Testis (tissue), 5 donors: Measurements from ENCODE around the gene FASN. TPM values are rescaled to one million over a fixed set of nuclear protein-coding genes. Genes with fewer than 3 reads are reported as not detected.
"Not testable (repeated sequence)": the region's sequence is repeated elsewhere in the genome, so short reads cannot be mapped to it uniquely, and the experiment has no call there.

Experiments
- DNase-seq: peaks from one replicate; pipeline ENCODE4 v3.0.0-alpha.2; 2019
- H3K27ac ChIP-seq, 2 donors: fragments of 200-600 bp; sonication (generic); one replicate each; pipeline ENCODE4 v1.5.1; 2019
- H3K27me3 ChIP-seq: fragments of 200-600 bp; sonication (generic); one replicate; pipeline ENCODE4 v1.5.1; 2019
- H3K36me3 ChIP-seq: fragments of 200-600 bp; sonication (generic); one replicate; pipeline ENCODE4 v1.5.1; 2017; ENCODE audit warnings: low read depth; ENCODE audit errors: missing control alignments
- H3K4me1 ChIP-seq: fragments of 200-600 bp; sonication (generic); one replicate; pipeline ENCODE4 v1.5.1; 2019
- H3K4me3 ChIP-seq, 2 donors: fragments of 200-600 bp; sonication (generic); one replicate each; pipeline ENCODE4 v1.5.1; 2017 to 2019
- H3K9me3 ChIP-seq: fragments of 200-600 bp; sonication (generic); one replicate; pipeline ENCODE4 v1.5.1; 2017
- POLR2A ChIP-seq: fragments of 450-650 bp; IDR thresholded peaks from one replicate; pipeline ENCODE4 v1.6.1; 2017; ENCODE audit warnings: antibody characterized with exemption, mild to moderate bottlenecking, moderate library complexity
- WGBS, 2 donors: methylation state at CpG; one replicate each; pipeline ENCODE4 v1.1.5; 2018; 5-methylcytosine and 5-hydroxymethylcytosine counted together
- intact Hi-C: fragments of 100-400 bp; cut with DNase I; formaldehyde crosslinking; loops from one replicate; pipeline ENCODE4 v1.15.1; 2023; ENCODE audit warnings: low total_unique reads
- long read RNA-seq, 2 donors: transcript quantifications; one replicate each; lab custom pipeline, GENCODE V29; 2026
- polyA plus RNA-seq: library from polyadenylated mRNA; stranded (reverse); fragments of 350-450 nt; fragmentation: Illumina TruSeq; extraction: RNeasy Lipid Tissue Mini Kit (QIAGEN cat#74804); gene quantifications from one replicate; pipeline ENCODE4 v1.2.3, GENCODE V29; 2014; ENCODE audit warnings: low read depth, low replicate concordance; ENCODE audit not compliant: insufficient read depth
- total RNA-seq, 2 donors: library from RNA; depleted of rRNA; stranded (reverse); fragments of >200 nt; gene quantifications; one replicate each; pipeline ENCODE4 v1.2.3, GENCODE V29; 2016
- TF ChIP-seq, protein P1 (sequence below), 3 experiments: fragments of 450-650 bp in 2 of 3; fragments of 200-600 bp in 1 of 3; sonication (generic) in 1 of 3; IDR thresholded peaks; one replicate each; pipeline ENCODE4 v1.5.1; 2016 to 2019; ENCODE audit warnings: antibody characterized with exemption in 3 of 3, mild to moderate bottlenecking in 2 of 3, moderate library complexity in 1 of 3

Gene FASN
- total RNA-seq, result 10 to 100 TPM; 76.2 to 93.0 TPM
- polyA plus RNA-seq, result 47.6 TPM
- long read RNA-seq, donor 1, full-length matches to known transcripts, result 12 of 73 reads
- long read RNA-seq, donor 1, partial matches to known transcripts, result 61 of 73 reads
- long read RNA-seq, donor 1, other reads (novel, unspliced or antisense), result 0 of 73 reads
- long read RNA-seq, donor 2, transcript FASN-202 (4 exons, 951 nt), result major isoform, 12 of 34 reads
- long read RNA-seq, donor 2, partial matches to known transcripts, result 18 of 34 reads
- long read RNA-seq, donor 2, other reads (novel, unspliced or antisense), result 0 of 34 reads

DNA sequence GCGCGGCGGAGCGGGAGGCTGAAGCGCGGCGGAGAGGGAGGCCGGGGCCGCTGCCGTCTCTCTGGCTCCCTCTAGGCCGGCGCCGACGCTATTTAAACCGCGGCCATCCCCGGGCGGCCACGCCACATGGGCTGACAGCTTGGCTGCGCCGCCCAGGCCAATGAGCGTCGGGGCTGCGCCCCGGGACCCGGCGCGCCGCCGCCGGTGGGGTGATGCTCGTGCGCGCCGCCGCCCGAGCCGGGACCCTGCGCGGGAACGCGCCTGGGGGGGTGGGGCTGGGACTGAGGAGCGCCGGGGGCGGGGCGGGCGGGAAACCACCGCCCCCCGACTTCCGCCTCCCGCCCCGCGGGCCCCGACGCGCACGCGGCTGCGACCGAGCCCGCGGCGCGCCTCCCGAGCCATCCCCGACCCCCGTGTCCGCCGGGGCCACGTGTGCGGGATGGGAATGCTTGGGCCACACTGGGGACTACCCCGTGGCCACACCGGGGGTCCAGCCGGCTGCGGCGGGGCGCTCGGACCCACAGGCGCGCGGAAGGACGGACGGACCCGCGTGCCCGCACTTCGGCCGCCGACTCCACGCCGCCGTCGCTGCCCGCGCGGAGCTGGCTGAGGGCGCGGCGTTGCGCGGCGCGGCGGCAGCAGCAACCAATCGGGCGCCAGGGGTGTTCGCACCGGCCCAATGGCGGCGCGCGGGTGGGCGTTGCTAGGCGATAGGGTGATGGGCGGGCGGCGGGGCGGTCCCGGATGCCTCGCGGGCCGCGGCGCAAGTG lies at the start of gene FASN:
Gene FASN (minus strand): TSS at position 68 of the 770 bp plus-strand sequence. CDS start 1,791 bp downstream, outside the sequence.
- Histone ChIP-seq H3K36me3 (no peaks in the 10 kb centered on the region), H3K4me3 (peak within 1 kb of the TSS; percentile 76 to 86), H3K9me3 (no peaks in the 10 kb centered on the region), H3K27ac (peak within 1 kb of the TSS; percentile 84 to 95), H3K4me1 (peaks cover 32% of the 10 kb centered on the region), H3K27me3 (no peaks in the 10 kb centered on the region)
- intact Hi-C loops, result no loop called here
- peak; percentile 95 for TF ChIP-seq POLR2A
- TF ChIP-seq, protein P1, sequence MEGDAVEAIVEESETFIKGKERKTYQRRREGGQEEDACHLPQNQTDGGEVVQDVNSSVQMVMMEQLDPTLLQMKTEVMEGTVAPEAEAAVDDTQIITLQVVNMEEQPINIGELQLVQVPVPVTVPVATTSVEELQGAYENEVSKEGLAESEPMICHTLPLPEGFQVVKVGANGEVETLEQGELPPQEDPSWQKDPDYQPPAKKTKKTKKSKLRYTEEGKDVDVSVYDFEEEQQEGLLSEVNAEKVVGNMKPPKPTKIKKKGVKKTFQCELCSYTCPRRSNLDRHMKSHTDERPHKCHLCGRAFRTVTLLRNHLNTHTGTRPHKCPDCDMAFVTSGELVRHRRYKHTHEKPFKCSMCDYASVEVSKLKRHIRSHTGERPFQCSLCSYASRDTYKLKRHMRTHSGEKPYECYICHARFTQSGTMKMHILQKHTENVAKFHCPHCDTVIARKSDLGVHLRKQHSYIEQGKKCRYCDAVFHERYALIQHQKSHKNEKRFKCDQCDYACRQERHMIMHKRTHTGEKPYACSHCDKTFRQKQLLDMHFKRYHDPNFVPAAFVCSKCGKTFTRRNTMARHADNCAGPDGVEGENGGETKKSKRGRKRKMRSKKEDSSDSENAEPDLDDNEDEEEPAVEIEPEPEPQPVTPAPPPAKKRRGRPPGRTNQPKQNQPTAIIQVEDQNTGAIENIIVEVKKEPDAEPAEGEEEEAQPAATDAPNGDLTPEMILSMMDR (IDR thresholded peaks at IDR 0.05), result no peak
- peak; percentile 96 for DNase-seq
- WGBS, 2 donors, result 1% methylated on average over 18 to 28 of the region's 124 CpGs

DNA sequence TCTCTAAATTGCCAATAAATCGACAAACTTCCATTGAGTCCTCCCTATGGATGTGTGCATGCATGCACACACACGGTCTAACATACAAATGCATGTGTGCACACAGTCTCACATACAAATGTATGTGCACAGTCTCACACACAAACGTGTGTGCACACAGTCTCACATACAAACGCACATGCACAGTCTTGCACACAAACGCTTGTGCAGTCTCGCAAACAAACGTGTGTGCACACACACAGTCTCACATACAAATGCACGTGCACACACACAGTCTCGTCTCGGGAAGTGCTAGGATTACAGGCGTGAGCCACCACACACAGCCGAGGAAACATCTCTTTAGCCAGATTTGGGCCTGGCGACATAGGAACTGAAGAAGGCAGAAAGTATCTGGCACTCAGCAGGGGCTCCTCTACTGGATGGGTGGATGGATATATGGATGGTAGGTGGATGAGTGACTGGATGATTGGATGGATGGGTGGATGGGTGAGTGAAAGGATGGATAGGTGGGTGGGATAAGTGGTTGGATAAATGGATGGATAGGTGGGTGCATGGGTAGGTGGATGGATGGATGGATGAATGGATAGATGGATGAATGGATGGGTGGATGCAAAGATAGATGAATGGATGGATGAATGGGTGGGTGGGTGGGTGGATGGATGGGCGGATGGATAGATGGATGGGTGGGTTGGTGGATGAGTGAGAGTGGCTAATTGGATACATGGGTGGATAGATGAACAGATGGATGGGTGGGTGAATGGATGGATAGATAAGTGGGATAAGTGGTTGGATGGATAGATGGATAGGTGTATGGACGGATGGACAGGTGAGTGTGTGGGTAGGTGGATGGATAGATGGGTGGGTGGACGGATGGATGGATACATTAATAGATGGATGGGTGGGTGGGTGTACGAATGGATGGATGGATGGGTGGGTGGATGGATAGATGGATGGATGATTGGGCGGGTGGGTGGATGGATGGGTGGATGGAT lies 48.9 kb upstream of the FASN start:
- Histone ChIP-seq H3K36me3 (no peaks in the 10 kb centered on the region), H3K9me3 (no peaks in the 10 kb centered on the region), H3K4me3 (no peak overlapping the region), H3K27ac (no peak overlapping the region), H3K4me1 (no peaks in the 10 kb centered on the region), H3K27me3 (no peaks in the 10 kb centered on the region)
- intact Hi-C loops, result no loop called here
- no peak for DNase-seq
- TF ChIP-seq, protein P1 (IDR thresholded peaks at IDR 0.05), result no peak
- TF ChIP-seq POLR2A, result no peak
- 89 to 93% methylated on average over 18 of the region's 18 CpGs for WGBS, 2 donors

DNA sequence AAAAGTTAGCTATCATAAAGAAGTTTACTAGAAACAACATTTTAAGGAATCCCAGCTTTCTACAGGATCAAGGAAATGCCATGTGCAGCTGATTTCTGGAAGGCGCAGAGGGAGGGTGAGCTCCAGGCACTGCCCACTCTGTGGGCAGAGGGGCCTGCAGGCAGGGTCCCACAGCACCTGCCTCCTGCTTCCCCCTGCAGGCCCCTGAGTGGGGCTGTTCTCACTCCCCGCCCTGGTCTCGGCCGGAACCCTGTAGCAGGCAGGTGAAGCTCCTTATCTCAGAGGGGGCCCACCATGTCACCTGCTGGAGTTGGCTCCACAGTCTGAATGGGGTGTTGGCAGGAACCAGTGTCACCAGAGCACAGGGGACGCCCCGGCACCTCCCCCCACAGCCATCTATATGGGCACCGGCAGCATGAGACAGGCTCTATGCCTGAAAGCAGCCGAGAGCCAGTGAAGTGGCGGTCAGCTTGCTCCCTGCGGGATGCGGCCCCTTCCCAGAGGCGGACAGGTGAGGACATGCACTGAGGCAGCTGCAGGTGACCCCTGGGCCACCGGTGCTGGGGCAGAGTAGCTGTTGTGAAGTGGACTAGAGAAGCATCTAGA lies 47.6 kb upstream of the FASN start:
- no peak for DNase-seq
- H3K4me3 ChIP-seq, result no peak overlapping the region
- H3K27me3 ChIP-seq, result no peaks in the 10 kb centered on the region
- TF ChIP-seq, protein P1 (IDR thresholded peaks at IDR 0.05), result no peak
- TF ChIP-seq POLR2A, result no peak
- H3K4me1 ChIP-seq, result no peaks in the 10 kb centered on the region
- 90 to 97% methylated on average over 1 to 13 of the region's 13 CpGs for WGBS, 2 donors
- no peaks in the 10 kb centered on the region for H3K36me3 ChIP-seq
- H3K27ac ChIP-seq, result no peak overlapping the region
- intact Hi-C loops, result no loop called here
- H3K9me3 ChIP-seq, result no peaks in the 10 kb centered on the region

DNA sequence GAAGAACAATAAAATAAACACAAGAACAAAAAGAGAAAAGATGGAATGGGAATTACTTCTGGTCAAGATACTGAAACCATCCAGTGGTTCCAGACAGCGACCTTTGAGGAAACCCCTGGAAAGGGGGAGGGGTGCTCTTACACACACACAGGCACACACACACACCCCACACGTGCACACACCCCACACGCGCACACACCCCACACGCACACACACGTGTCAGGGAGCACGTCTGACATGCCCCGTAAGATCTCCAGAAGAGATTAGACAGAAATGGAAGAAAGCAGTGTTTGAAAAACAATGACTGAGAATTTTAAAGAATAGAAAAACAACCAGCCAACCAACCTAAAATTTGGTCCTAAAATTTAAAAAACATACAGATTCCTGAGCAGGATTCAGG lies 45.3 kb upstream of the FASN start:
- no peak overlapping the region for H3K4me3 ChIP-seq
- H3K36me3 ChIP-seq, result no peaks in the 10 kb centered on the region
- no peaks in the 10 kb centered on the region for H3K4me1 ChIP-seq
- H3K27me3 ChIP-seq, result no peaks in the 10 kb centered on the region
- H3K9me3 ChIP-seq, result no peaks in the 10 kb centered on the region
- DNase-seq, result no peak
- 89% methylated on average over 8 of the region's 8 CpGs for WGBS, 2 donors
- intact Hi-C loops, result no loop called here
- H3K27ac ChIP-seq, result no peak overlapping the region
- TF ChIP-seq, protein P1 (IDR thresholded peaks at IDR 0.05), result no peak
- TF ChIP-seq POLR2A, result no peak

DNA sequence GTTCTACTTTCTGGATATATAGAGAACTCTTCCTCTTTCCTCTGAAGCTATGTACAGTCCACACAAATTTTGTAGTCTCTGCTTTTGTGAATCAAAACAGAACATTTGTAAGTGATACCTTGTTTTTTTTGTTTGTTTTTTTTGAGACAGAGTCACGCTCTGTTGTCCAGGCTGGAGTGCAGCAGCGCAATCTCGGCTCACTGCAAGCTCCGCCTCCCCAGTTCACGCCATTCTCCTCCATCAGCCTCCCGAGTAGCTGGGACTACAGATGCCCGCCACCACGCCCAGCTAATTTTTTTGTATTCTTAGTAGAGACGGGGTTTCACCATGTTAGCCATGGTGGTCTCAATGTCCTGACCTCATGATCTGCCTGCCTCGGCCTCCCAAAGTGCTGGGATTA lies 41.9 kb upstream of the FASN start:
- intact Hi-C loops, H3K9me3 ChIP-seq, DNase-seq, H3K36me3 ChIP-seq, H3K27me3 ChIP-seq, H3K4me1 ChIP-seq, H3K27ac ChIP-seq, H3K4me3 ChIP-seq: not testable (repeated sequence)
- WGBS, 2 donors, result 90 to 97% methylated on average over 10 of the region's 10 CpGs
